H9 (cell line): Measurements from ENCODE around the gene EFNB3. TPM values are rescaled to one million over a fixed set of nuclear protein-coding genes. Genes with fewer than 3 reads are reported as not detected.

Experiments
- DNase-seq: peaks from one replicate; pipeline ENCODE4 v3.0.0-alpha.2; 2017
- H2AFZ ChIP-seq: one replicate; pipeline ENCODE4 v1.6.1; 2013; ENCODE audit warnings: mild to moderate bottlenecking, low read length, control low read depth, moderate library complexity
- H2AK5ac ChIP-seq: 2 replicates; pipeline ENCODE4 v1.6.1; 2013; ENCODE audit warnings: low read length, control low read depth, mixed read lengths; ENCODE audit not compliant: insufficient read length
- H2BK120ac ChIP-seq: one replicate; pipeline ENCODE4 v1.6.1; 2013; ENCODE audit warnings: low read depth, mild to moderate bottlenecking, low read length, control low read depth, inconsistent platforms; ENCODE audit not compliant: poor library complexity, severe bottlenecking
- H2BK12ac ChIP-seq: 2 replicates; pipeline ENCODE4 v1.6.1; 2013; ENCODE audit warnings: low read length, control low read depth, mixed read lengths, low read depth; ENCODE audit not compliant: insufficient read length
- H2BK15ac ChIP-seq: 2 replicates; pipeline ENCODE4 v1.6.1; 2013; ENCODE audit warnings: low read depth, low read length, control low read depth
- H2BK20ac ChIP-seq: one replicate; pipeline ENCODE4 v1.6.1; 2013; ENCODE audit warnings: low read depth, mild to moderate bottlenecking, low read length, control low read depth, inconsistent platforms; ENCODE audit not compliant: poor library complexity, severe bottlenecking
- H2BK5ac ChIP-seq: 2 replicates; pipeline ENCODE4 v1.6.1; 2013; ENCODE audit warnings: low read length, control low read depth, mixed read lengths; ENCODE audit not compliant: insufficient read length
- H3K14ac ChIP-seq: 2 replicates; pipeline ENCODE4 v1.6.1; 2013; ENCODE audit warnings: low read length, control low read depth; ENCODE audit not compliant: insufficient read depth
- H3K18ac ChIP-seq: 2 replicates; pipeline ENCODE4 v1.6.1; 2013; ENCODE audit warnings: low read depth, mild to moderate bottlenecking, mixed read lengths, low read length, control low read depth; ENCODE audit not compliant: insufficient read length
- H3K23ac ChIP-seq: 2 replicates; pipeline ENCODE4 v1.6.1; 2013; ENCODE audit warnings: low read length, control low read depth, mixed read lengths, low read depth; ENCODE audit not compliant: insufficient read length
- H3K23me2 ChIP-seq: 2 replicates; pipeline ENCODE4 v1.6.1; 2013; ENCODE audit warnings: low read depth, mild to moderate bottlenecking, mixed read lengths, low read length, control low read depth; ENCODE audit not compliant: insufficient read length, poor library complexity, severe bottlenecking
- H3K27ac ChIP-seq: 2 replicates; pipeline ENCODE4 v1.5.1; 2013; ENCODE audit warnings: low read length, control low read depth, mixed read lengths, low read depth; ENCODE audit not compliant: insufficient read length
- H3K27me3 ChIP-seq: 2 replicates; pipeline ENCODE4 v1.6.1; 2013; ENCODE audit warnings: low read length, control low read depth, inconsistent platforms; ENCODE audit not compliant: insufficient read depth
- H3K4ac ChIP-seq: 2 replicates; pipeline ENCODE4 v1.6.1; 2013; ENCODE audit warnings: low read depth, mild to moderate bottlenecking, control low read depth, inconsistent platforms, low read length, moderate library complexity
- H3K4me1 ChIP-seq: 2 replicates; pipeline ENCODE4 v1.6.1; 2013; ENCODE audit warnings: low read length, control low read depth, inconsistent platforms; ENCODE audit not compliant: insufficient read depth
- H3K4me2 ChIP-seq: 2 replicates; pipeline ENCODE4 v1.6.1; 2013; ENCODE audit warnings: low read length, control low read depth, mixed read lengths; ENCODE audit not compliant: insufficient read length, insufficient read depth
- H3K56ac ChIP-seq: 2 replicates; pipeline ENCODE4 v1.6.1; 2013; ENCODE audit warnings: low read depth, mild to moderate bottlenecking, mixed read lengths, low read length, control low read depth; ENCODE audit not compliant: insufficient read length
- H3K79me1 ChIP-seq: 2 replicates; pipeline ENCODE4 v1.6.1; 2013; ENCODE audit warnings: low read depth, mild to moderate bottlenecking, moderate library complexity, low read length, control low read depth, inconsistent platforms; ENCODE audit not compliant: insufficient read depth, poor library complexity, severe bottlenecking
- H3K79me2 ChIP-seq: 2 replicates; pipeline ENCODE4 v1.6.1; 2013; ENCODE audit warnings: low read length, control low read depth, inconsistent platforms; ENCODE audit not compliant: insufficient read depth
- H3K9ac ChIP-seq: 2 replicates; pipeline ENCODE4 v1.6.1; 2013; ENCODE audit warnings: low read length, control low read depth, mixed read lengths; ENCODE audit not compliant: insufficient read length; ENCODE audit errors: extremely low read depth
- H3K9me3 ChIP-seq: one replicate; pipeline ENCODE4 v1.6.1; 2013; ENCODE audit warnings: low read depth, low read length, inconsistent platforms; ENCODE audit not compliant: control insufficient read depth
- H3T11ph ChIP-seq: one replicate; pipeline ENCODE4 v1.6.1; 2013; ENCODE audit warnings: mild to moderate bottlenecking, low read length, control low read depth, inconsistent platforms
- H4K20me1 ChIP-seq: one replicate; pipeline ENCODE4 v1.6.1; 2013; ENCODE audit not compliant: control insufficient read depth, insufficient read length, insufficient read depth
- H4K5ac ChIP-seq: 2 replicates; pipeline ENCODE4 v1.6.1; 2013; ENCODE audit warnings: low read depth, mild to moderate bottlenecking, mixed read lengths, low read length, control low read depth; ENCODE audit not compliant: insufficient read length
- H4K8ac ChIP-seq: replicated peaks from 2 replicates; pipeline ENCODE4 v1.6.1; 2013; ENCODE audit warnings: low read length, control low read depth, mixed read lengths, low read depth; ENCODE audit not compliant: insufficient read length
- H4K91ac ChIP-seq: 2 replicates; pipeline ENCODE4 v1.6.1; 2013; ENCODE audit warnings: low read depth, mild to moderate bottlenecking, moderate library complexity, mixed read lengths, low read length, control low read depth; ENCODE audit not compliant: insufficient read length
- H3K27ac Mint-ChIP-seq, 3 experiments: 2 replicates in 2 of 3; 3 replicates in 1 of 3; pipeline ENCODE4 v1.8.0; 2020 to 2021; ENCODE audit warnings: mixed read lengths in 3 of 3, mild to moderate bottlenecking in 1 of 3, moderate library complexity in 1 of 3
- H3K27me3 Mint-ChIP-seq: 2 replicates; pipeline ENCODE4 v1.8.0; 2021; ENCODE audit warnings: low read depth, mild to moderate bottlenecking, moderate library complexity, mixed read lengths
- H3K36me3 Mint-ChIP-seq, 3 experiments: 2 replicates in 2 of 3; 3 replicates in 1 of 3; pipeline ENCODE4 v1.8.0; 2020 to 2021; ENCODE audit warnings: low read depth in 3 of 3, mixed read lengths in 3 of 3; ENCODE audit not compliant: insufficient read depth in 1 of 3
- H3K4me1 Mint-ChIP-seq, 2 experiments: 2 replicates each; pipeline ENCODE4 v1.8.0; 2020; ENCODE audit warnings: mixed read lengths in 2 of 2
- H3K4me3 Mint-ChIP-seq, 2 experiments: 2 replicates in 1 of 2; 3 replicates in 1 of 2; pipeline ENCODE4 v1.8.0; 2020 to 2021; ENCODE audit warnings: mild to moderate bottlenecking in 2 of 2, mixed read lengths in 2 of 2, moderate library complexity in 1 of 2
- H3K9me3 Mint-ChIP-seq, 2 experiments: 2 replicates in 1 of 2; 3 replicates in 1 of 2; pipeline ENCODE4 v1.8.0; 2020; ENCODE audit warnings: mild to moderate bottlenecking in 2 of 2, mixed read lengths in 2 of 2, moderate library complexity in 1 of 2
- WGBS: extraction: QIAGEN DNeasy Blood & Tissue Kit; methylation state at CpG from one replicate; pipeline ENCODE4 v1.1.7; 2013; ENCODE audit warnings: missing lambda C conversion rate, low lambda C conversion rate, mixed read lengths; ENCODE audit not compliant: insufficient read length; ENCODE audit errors: extremely low coverage; 5-methylcytosine and 5-hydroxymethylcytosine counted together
- total RNA-seq: library from RNA; stranded (reverse); gene quantifications from 2 replicates; pipeline ENCODE4 v1.2.1, GENCODE V29; 2021
- TF ChIP-seq, protein P1 (sequence below): fragments of 200-600 bp; sonication (generic); conservative IDR thresholded peaks from 3 replicates; pipeline ENCODE4 v1.8.0; 2021; ENCODE audit warnings: antibody characterized with exemption, mild to moderate bottlenecking

Gene EFNB3
- total RNA-seq, 1 experiment from 2014 or later, result 11.3 TPM

DNA sequence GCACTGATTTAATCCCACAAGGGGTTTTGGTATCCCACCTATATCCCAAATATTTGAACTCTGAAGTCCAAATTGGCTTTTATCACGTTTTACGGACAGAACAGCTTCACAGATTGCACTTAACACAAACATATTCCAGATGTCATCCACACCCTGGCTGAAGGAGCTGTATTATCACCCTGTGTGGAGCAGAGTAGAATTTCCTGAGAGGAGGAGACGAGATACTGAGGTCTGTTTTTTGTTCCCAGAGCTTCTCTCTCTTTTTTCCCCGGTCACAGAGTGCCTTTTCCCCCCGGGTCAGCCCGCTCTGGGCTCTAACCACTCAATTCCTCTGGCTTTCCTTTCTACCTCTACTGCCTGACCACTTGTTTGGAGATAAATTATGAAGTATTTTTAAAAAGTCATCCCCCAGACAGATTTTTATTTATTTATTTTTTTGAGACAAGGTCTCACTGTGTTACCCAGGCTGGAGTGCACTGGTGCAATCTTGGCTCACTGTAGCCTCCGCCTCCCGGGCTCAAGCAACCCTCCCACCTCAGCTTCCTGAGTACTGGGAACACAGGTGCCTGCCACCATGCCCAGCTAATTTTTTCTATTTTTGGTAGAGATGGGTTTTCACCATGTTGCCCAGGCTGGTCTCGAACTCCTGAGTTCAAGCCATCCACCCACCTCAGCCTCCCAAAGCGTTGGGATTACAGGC is 43.2 kb downstream of the EFNB3 start:
- no peak overlapping the region for H3K4me2 ChIP-seq

More for the DNA sequence above, 43.2 kb downstream of the EFNB3 start:
- H2BK12ac ChIP-seq, result no peak overlapping the region
- H3K9me3 ChIP-seq, result no peaks in the 10 kb centered on the region
- no peak overlapping the region for H3K27ac ChIP-seq
- no peak overlapping the region for H2BK120ac ChIP-seq
- Mint-ChIP-seq H3K9me3 (no peaks in the 10 kb centered on the region), H3K4me1 (peaks cover 0 to 4% of the 10 kb centered on the region in 2 experiments; a peak in 2 of 4 replicates), H3K27me3 (no peaks in the 10 kb centered on the region; the same call in 1 of the 2 replicates), H3K4me3 (no peak overlapping the region), H3K36me3 (no peaks in the 10 kb centered on the region), H3K27ac (no peak overlapping the region)
- H3K18ac ChIP-seq, result no peak overlapping the region
- H3K14ac ChIP-seq, result no peak overlapping the region
- H4K91ac ChIP-seq, result no peak overlapping the region
- H3K23me2 ChIP-seq, result no peaks in the 10 kb centered on the region
- H2AFZ ChIP-seq, result no peak overlapping the region
- no peaks in the 10 kb centered on the region for H3K4me1 ChIP-seq
- H4K20me1 ChIP-seq, result no peaks in the 10 kb centered on the region
- no CpG with 5 or more reads among the region's 10 CpGs for WGBS
- H2AK5ac ChIP-seq, result no peak overlapping the region
- H4K5ac ChIP-seq, result no peak overlapping the region
- H3K79me1 ChIP-seq, result no peaks in the 10 kb centered on the region
- H3T11ph ChIP-seq, result no peak overlapping the region
- no peak overlapping the region for H2BK20ac ChIP-seq
- H3K27me3 ChIP-seq, result no peaks in the 10 kb centered on the region
- H3K56ac ChIP-seq, result no peak overlapping the region
- no peak overlapping the region for H3K9ac ChIP-seq
- H2BK15ac ChIP-seq, result no peak overlapping the region
- TF ChIP-seq, protein P1, sequence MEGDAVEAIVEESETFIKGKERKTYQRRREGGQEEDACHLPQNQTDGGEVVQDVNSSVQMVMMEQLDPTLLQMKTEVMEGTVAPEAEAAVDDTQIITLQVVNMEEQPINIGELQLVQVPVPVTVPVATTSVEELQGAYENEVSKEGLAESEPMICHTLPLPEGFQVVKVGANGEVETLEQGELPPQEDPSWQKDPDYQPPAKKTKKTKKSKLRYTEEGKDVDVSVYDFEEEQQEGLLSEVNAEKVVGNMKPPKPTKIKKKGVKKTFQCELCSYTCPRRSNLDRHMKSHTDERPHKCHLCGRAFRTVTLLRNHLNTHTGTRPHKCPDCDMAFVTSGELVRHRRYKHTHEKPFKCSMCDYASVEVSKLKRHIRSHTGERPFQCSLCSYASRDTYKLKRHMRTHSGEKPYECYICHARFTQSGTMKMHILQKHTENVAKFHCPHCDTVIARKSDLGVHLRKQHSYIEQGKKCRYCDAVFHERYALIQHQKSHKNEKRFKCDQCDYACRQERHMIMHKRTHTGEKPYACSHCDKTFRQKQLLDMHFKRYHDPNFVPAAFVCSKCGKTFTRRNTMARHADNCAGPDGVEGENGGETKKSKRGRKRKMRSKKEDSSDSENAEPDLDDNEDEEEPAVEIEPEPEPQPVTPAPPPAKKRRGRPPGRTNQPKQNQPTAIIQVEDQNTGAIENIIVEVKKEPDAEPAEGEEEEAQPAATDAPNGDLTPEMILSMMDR, result no peak
- H4K8ac ChIP-seq, result no peak overlapping the region
- no peak overlapping the region for H3K4ac ChIP-seq
- H3K79me2 ChIP-seq, result no peaks in the 10 kb centered on the region
- H3K23ac ChIP-seq, result no peak overlapping the region
- H2BK5ac ChIP-seq, result no peak overlapping the region
- DNase-seq, result no peak
